Lower leg skin (tissue), 3 donors: ENCODE data around the gene IDH3A.

Source experiments
- CTCF ChIP-seq, 3 donors: fragments of 450-650 bp; IDR thresholded peaks; one replicate each; pipeline ENCODE4 v1.5.1; 2016; ENCODE audit warnings: antibody characterized with exemption in 3 of 3, mild to moderate bottlenecking in 3 of 3, moderate library complexity in 2 of 3
- POLR2A ChIP-seq, 2 donors: fragments of 450-650 bp; IDR thresholded peaks; one replicate each; pipeline ENCODE4 v1.6.1; 2016 to 2017; ENCODE audit warnings: antibody characterized with exemption in 2 of 2, mild to moderate bottlenecking in 1 of 2, moderate library complexity in 1 of 2

- TF ChIP-seq POLR2A (IDR thresholded peaks at IDR 0.05) (no peak), CTCF (IDR thresholded peaks at IDR 0.05) (no peak)
These were observed 48.3 kb upstream of the IDH3A start for GRCh38 chr15:78100886-78101285.
